T-helper 1 cell (primary cell): ENCODE results near the gene TP53TG5.
"Not testable (repeated sequence)": the region's sequence is repeated elsewhere in the genome, so short reads cannot be mapped to it uniquely, and the experiment has no call there.

ENCODE experiments used
- DNase-seq, 5 donors: peaks; one replicate each; pipeline ENCODE4 v3.0.0-alpha.2; 2012 to 2020

TP53TG5 gene

DNA sequence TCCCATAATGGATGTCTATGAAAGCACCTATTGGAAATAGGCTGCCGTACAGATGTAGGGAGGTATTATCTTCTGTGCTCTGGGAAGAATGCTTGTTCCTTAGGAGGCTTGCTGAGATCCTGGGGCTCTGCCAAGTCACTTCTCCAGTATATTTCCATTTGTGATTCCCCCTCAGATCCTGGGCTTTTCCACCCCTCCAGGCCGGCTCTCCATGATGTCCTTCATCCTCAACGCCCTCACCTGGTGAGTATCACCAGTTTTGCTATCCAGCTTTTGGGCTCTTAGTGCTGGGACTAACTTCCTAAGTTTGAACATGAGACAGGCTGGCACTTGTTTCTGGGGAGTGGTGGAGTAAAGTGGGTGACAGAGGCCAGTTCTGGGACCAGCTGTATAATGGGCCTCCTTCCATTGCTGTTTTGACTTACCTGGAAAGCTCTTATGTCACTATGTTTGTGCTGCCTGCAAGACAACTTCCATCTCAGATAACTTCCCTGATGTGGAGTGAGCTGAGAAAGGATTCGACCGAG, 12.6 kb downstream of the TP53TG5 start:
- DNase-seq: no peak

DNA sequence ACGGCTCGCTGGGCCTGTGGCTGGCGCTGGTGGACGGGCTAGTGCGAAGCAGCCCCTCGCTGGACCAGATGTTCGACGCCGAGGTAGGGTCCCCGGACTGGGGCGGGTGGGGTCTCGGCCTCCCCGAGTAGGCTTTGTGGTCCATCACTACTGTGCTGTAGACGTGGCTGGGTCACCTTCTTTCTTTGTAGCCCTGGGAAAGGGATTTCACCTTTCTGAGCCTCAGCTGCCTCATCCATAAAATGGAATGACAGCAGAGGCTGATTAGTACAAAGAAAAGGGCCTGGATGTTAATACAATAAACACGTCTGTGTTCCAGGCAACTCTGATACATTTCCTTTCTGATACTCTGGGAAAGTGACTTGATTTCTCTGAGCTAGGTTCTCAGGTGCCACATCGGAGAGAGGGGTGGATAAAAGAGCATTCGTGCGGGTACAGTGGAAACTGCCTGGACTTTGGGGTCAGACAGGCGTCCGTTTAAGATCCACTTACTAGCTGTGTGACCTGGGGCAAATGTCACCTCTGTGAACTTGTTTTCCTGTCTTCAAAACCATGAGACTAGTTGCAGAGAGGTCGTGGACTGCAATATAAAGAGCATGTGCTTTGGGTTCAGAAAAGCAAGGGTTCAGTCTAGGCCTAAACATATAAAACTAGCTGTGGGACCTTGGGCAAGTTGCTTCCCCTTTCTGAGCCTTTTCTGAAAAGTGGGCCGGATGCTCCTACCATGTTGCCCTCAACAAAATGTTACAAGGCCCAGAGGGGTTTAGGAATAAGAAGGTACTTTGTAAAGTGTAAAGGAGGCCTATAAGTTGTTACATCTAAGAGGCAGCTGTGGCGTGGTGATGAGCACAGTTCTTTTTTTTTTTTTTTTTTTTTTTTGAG, 14.3 kb downstream of the TP53TG5 start:
- no peak for DNase-seq

DNA sequence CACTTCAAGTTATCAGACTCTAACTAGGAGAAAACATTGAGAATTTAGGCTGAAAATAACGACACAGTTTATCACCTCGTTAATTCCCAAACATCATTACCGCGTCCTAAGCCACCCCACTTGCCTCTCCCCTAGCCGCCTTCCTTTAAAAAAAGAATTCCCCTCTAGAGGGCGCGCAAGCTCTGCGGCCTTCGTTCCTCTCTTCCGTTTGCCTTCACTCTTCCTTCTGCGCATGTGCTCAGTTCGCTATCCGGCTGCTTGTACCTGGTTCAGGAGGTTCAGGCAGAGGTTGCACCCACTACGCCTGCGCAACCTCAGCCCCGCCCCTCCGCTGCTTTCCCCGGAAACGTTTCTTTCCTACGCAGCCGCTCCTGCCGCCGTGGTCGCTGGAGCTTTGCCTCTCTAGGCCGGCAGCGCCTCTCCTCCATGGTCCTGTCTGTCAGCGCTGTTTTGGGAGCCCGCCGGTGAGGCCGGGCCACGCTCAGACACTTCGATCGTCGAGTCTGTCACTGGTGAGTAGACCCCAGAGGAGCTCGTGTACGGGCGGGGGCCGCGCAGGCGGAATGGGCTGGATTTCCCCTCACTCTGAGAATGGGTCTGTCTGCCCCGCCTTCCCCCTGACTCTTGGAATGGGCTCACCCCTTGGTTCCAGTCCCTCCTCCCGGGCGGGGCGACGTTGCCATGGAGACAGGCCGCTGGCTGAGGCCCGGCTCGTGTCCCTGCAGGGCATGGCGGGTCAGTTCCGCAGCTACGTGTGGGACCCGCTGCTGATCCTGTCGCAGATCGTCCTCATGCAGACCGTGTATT, 15.1 kb downstream of the TP53TG5 start, which contains the start of gene SYS1:
SYS1 (plus strand) TSS at position 353 of the 807 bp plus-strand sequence; CDS start at position 729, 376 bp downstream.
- DNase-seq: peak; percentile 98 to 99 (median 98)

DNA sequence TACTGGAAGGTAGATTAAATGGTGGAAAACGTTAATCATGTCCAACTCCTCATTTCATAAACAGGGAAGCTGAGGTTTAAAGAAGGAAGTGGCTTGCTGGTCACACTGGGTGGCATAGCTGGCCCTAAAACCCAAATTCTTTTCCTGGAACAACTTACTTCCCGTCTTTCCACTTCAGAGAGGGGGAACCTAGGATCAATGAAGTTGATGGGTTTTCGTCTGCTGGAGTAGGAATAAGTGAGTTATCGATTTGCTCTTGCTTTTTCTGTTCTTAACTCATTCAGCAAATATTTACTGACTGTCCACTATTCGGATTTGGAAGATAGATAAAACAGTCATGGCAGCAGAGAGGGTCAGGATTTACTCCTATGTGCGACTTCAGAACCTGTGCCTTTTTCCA, 16.3 kb downstream of the TP53TG5 start:
- DNase-seq: no peak

DNA sequence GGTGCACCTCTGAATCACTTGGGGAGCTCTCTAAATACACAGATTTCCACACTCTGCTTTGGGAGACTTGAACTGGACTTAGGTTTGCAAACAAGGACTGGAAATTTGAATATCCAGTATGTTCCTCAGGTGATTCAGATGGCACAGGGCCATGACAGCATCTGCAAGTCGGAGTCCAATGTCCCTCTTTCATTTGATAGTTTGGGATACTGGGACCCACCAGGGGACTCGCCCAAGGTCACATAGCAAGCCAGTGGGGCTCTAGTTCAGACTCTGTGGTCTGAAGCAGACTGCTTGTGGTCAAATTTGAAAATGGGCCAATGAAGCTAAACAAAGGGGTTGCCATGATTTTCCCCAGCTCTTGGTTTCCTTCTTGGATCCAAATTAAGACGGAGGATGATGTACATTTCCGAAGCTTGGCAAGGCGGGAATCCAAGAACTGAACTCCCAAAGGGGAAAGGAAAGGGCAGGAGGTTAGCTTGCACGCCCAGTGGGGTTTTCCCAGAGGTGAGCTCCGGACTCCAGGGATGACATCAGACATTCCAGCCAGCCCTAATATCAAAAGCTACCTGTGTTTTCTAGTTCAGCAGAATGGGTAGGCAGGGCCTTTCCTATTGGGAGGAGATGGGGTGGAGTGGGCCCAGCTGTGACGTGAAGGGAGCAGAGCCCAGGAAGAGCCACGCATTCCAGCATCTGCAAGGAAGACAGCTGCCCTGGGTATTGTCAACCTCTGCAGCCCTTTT, 18.5 kb downstream of the TP53TG5 start:
- DNase-seq: no peak

DNA sequence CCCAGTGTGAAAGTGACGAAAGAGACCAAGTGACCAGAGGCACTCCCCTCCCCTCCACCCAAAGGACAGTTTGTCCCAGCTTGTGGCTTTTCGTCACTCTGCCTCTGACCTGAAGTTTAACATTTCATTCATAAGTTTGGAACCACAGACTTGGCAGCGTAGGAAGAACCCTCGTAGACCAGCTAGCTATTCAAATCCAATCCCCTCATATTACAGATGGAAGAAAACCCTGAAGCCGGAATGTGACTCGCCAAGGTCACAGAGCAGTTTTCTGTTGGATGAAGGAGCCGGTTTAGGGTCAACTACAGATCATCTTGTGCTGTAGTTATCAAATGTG, 19.1 kb downstream of the TP53TG5 start:
- no peak for DNase-seq

DNA sequence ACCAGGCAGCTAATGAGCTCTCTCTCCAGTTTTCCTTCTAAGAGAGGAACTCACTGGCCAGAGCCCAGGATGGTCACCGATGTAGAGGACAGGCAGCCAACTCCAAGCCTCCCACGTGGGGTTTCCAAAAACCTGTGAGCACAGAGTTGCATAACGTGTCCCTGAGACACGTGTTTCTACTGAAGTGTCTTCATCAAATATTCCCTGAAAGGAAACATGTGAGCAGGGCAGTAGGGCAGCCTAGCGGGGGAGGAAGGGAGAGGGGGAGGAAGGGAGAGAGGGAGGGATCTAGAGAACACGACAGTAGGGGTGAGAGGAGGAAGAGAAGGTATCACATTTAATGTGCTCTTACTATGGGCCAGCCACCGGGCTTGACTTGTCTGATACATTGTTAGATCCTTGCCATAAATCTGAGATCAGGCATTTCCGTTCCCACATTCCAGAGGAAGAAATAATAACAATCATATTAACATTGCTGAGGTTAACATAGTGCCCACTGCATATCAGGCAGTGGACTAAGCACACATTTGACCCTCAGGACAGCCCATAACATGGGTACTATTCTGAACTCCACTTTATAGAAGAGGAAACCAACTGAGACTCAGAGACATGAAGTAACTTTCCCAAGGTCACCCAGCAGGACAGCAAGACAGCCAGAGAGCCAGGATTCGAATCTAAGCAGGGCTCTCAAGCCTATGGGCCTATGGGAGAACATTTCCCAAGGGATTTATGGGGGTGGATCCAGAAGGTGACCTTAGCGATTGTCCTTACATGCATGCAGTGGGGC, 19.6 kb downstream of the TP53TG5 start:
- no peak for DNase-seq

DNA sequence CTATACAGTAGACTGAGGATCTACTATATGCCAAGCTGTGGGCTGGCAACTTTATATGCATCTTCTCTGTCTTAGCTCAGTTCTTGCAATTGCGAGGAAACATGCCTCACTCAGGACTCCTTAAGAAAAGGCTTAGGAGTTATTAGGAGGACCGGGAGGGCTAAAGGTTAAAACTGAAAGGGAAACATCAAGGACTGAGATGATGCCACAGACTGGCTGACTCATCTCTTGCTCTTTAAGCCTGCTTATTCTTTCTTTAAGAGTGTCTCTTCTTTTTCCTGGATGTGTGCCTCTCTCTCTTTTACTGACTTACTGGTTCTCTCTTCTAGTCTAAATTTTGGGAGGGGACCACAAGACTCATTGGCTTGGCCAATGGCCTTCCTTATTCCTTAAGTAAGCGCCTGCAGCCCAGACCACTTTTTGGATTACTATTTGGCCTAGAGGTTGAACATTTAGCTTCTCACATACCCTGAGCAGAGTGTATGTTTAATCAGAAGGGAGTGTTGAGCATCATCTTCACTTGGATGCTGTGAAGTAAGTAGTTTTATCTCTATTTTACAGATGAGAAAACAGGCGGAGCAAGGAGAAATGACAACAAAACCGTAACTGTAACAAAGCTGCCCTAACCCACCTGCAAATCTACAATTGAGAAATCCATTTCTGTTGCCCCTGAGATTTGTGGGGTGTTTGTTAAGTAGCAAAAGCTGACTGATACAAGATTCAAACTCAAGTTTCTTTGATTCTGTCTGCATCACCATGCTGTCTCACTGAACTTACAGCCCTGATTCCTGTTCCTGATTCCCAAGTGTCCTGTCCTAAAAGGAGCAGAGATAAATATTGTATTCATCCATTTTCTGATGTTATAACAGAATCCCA, 22.7 kb downstream of the TP53TG5 start:
- peak in 1 of 5 donors; percentile 70 for DNase-seq

DNA sequence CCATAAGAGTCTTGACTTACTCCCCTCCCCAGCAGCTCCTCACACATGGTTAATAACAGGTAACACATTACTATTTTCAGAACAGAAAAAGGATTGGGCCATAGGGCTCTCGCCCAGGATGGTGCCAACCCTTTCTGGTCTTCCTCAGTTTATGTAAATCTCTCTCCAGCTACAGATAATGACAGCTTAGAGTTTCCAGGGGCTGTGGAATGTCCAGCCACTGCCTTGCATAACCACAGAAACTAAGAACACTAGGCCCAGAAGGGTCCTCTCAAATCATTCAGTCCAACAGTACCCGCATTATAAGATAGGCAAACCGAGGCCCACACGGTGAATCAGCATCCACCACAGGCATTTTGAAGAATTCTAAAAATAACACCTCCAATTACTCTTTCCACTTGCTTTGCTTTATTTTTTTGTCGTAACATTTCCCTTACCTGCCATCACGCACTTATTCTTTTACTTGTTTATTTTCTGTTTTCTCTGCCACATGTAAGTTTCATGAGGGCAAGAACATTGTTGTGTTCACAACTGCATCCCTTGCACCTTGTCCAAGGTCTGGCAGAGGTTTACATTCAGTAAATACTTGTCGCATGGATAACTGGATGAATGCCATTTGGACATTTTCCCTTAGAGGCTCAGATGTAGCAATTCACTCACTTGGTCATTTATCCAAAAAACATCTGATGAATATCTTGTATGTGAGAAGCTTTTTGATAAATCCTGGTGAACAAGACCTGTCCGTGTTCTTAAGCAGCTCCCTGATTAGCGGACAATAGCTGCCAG, 23.5 kb downstream of the TP53TG5 start:
- no peak for DNase-seq

DNA sequence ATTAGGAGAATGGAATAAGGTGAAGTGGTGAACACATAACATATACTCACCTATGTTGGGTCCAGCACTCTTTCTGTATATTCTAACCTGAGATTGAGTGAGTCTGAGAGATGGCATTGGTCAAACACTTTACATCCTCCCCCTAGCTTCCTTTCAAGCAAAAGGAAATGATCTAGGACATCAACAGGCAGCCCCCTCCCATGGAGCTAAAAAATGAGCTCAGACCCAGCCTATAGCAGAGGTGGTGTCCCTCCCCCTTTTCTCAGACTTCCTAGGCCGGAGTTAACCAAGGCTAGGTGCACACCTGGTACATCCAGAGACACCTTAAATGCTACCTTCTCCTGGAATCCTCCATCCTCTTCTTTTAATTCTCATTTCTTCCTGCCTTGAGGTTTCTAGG, 24.4 kb downstream of the TP53TG5 start:
- DNase-seq: no peak

DNA sequence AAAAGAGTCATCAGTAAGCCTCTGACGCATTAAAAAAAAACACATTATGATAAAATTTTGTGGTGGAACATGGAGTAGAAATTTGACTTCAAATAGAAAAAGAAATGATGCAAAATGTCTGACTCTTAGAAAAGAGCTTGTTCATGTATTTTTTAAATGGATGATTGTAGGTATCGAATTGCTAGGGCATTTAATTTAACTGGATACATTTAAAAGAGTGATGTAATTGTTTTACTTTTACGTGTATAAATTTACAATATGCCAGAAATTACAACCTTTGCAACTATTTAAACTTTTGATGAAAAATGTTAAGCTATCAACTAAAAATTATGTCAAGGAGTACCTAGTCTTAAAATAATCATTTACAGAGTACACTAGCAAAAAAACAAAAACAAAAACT, 25.4 kb downstream of the TP53TG5 start:
- no peak for DNase-seq

DNA sequence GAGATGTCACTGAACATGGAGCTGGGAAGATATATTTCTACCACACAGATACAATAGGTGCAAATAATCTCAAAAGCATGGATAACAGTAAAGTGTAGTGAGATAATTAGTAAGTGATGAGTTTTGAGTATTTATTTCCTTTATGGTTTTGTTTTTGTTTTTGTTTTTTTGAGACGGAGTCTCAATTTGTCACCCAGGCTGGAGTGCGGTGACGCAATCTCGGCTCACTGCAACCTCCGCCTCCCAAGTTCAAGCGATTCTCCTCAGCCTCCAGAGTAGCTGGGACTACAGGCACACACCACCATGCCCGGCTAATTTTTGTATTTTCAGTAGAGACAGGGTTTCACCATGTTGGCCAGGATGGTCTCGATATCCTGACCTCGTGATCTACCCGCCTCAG, 27.3 kb downstream of the TP53TG5 start:
- not testable (repeated sequence) for DNase-seq

DNA sequence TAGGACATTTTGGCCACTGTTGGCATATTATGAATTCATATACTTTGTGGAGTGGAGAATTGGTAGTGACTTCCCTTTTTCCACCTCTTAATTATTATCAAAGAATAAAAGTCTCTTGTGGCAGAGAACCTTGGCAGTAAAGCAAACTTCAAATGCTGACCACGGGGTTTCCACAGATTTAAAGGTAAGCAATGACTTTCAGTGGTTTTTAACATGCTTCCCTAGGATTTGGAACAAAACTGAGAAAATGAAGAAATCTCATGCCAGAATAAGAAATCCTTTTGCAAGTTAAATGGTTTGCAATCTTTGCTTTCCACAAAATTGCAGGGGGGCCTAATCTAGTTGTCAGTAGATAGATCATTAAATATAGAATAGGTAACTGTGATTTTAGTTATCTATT, 27.9 kb downstream of the TP53TG5 start:
- no peak for DNase-seq

DNA sequence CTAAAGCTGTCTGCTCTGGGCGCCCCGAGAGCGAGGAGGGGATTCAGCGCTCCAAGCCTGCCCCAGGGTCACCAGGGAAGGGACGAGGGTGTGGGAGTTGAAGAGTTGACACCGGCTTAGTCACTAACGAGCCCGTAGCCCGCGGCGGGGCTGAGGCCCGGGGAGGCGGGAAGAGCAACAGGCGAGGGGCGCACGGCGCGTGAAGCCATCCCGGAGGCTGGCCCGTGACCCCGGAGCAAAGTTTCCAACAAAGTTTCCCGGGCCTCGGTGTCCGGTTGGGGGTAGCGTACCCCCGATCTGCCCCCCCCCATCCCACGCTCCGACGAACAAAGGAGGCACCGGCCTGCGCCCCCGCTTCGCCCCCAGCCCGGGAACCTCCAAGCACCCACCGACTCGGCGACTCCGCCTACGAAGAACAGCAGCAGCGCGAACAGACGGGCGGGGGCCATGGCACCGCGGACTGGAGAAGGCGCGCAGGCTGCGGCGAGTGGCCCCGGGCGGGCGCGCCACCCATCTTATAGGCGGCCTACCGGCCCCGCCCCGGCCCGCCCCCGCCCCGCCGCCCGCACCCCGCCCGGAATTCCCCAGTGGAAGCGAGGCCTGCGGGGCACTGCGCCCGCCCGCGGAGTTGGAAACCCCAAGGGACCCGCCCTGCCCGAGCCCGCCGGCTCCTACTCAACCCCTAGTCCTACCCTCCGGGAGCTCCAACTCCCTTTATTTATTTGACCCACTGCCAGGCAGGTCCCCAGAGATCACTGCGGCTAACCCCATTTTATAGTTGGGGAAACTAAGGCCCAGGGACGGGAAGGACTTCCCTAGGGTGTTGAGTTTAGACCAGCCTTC, 30.0 kb downstream of the TP53TG5 start, which contains the start of gene SDC4:
SDC4 (minus strand) TSS at position 489 of the 843 bp plus-strand sequence; CDS start at position 449, 40 bp downstream.
- DNase-seq: peak; percentile 47 to 67 (median 59)

DNA sequence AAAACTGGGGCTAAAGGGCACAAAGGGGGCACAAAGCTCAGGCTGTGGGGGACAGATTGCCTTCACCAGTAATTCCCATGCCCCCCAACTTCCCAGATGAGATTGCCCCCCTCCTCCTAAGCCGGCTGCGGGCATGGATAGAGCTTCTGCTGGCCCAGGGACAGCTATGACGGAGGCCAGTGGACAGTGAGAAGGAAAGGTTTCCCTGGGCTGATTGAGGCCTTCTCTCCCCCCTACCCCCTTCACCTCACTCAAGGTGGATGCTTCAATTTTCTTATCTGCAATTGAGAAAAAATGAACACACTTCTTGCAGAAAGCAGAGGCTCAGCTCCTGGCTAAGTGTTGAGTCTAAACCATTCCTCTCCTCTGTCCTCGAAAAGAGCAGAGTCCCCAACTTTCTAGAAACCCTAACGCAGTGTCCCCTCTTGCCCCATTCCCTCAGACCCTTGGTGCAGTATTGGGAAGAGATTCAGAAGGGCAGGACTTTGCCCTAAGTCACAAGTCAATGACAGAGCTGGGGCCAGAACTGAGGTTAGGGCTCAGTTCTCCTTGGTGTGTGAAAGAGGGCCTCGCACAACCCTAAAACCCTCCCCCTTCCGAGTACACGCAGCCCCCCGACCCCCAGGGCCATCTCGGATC, 30.7 kb downstream of the TP53TG5 start:
- DNase-seq: no peak

DNA sequence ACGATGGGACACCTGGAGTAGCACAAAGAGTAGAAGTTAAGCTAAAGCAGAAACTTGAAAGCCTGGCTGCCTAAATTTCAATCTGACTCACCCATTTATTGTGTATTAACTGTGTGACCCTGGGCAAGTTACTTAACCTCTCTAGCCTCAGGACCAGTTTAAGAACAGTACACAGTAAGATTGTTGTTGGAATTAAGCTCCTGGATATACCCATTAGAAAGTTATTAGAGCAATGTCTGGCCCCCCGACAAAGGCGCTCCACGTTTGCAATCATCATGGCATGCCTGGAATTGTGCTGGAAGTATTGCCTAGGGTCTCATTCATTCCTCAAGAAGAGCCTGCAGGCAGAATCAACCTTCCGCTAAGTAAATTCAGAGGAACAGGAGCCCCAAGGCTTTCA, 31.3 kb downstream of the TP53TG5 start:
- DNase-seq: no peak

DNA sequence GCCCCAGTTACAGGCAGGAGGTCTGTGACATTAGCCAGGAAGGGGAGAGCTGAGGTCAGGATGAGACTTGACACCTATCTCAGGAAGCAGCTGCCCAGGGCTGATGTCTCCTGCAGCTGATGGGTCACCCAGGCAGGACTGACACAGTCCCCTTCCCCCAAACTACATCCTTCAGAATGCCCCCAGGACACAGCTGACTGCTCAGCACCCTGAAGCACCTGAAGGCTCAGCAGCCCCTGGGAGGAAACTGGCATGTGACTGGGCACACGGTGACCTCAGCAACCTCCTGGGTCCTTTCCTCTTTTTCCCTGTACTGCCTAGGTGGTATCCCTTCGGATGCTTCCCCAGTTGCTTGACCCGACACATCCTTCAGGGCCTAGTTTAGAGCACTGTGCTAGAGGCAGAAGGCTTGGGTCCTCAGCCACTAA, 31.8 kb downstream of the TP53TG5 start:
- DNase-seq: no peak
